Measurements from ENCODE around the gene MAPK10. TPM values are rescaled to one million over a fixed set of nuclear protein-coding genes. Genes with fewer than 3 reads are reported as not detected.

MAPK10 gene
- total RNA-seq, 1 experiment from 2014 or later = 0.79 TPM

DNA sequence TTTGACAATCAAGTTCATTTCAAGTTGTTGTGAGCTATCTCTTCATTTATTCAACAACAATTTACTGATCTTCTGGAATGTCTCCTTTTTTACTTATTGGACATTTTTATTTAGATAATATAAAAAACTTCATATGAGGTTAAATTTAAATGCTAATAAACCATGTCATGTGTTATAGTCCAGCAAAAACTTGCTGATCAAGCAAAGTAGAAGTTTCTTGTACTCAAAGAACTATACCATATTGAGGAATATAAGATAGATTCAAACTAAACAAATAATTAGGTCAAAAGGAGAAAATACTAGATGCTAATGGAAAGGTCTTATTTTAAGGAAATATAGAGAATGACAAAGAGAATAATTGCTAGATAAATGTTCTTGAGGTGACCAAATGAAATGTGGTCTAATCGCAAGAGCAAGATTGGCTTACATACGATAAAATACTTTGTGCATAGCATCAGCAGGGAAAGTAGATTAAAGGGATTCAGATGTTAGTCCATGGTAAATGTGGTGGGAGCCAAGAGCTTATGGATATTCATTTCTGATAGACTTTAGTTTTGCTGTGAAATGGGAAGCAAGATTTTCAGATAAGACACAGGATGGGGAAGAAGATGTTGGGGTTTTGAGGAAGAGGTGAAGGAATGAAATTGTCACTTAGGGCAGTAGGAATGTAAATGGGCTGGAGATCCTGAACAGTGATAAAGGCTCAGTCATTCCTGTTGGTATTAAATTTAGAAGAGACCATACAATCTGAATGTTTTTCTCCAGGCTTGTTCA, 229.5 kb downstream of the MAPK10 start:
- no peak for DNase-seq
- TF ChIP-seq, protein P1, sequence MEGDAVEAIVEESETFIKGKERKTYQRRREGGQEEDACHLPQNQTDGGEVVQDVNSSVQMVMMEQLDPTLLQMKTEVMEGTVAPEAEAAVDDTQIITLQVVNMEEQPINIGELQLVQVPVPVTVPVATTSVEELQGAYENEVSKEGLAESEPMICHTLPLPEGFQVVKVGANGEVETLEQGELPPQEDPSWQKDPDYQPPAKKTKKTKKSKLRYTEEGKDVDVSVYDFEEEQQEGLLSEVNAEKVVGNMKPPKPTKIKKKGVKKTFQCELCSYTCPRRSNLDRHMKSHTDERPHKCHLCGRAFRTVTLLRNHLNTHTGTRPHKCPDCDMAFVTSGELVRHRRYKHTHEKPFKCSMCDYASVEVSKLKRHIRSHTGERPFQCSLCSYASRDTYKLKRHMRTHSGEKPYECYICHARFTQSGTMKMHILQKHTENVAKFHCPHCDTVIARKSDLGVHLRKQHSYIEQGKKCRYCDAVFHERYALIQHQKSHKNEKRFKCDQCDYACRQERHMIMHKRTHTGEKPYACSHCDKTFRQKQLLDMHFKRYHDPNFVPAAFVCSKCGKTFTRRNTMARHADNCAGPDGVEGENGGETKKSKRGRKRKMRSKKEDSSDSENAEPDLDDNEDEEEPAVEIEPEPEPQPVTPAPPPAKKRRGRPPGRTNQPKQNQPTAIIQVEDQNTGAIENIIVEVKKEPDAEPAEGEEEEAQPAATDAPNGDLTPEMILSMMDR (IDR thresholded peaks at IDR 0.05; ENCODE audit: insufficient read depth in 1 of 2, low read depth in 1 of 2, low read length in 1 of 2, severe bottlenecking in 1 of 2, unreplicated experiment in 1 of 2) = no peak
- intact Hi-C loops (cut with micrococcal nuclease; ENCODE audit: unreplicated experiment) = no loop called here
- Histone ChIP-seq H3K9me3 (no peaks in the 10 kb centered on the region), H3K27me3 (replicated peaks; ENCODE audit: control insufficient read depth, insufficient read depth, low read length) (no peaks in the 10 kb centered on the region), H3K36me3 (ENCODE audit: control insufficient read depth, insufficient read depth, low read length) (no peaks in the 10 kb centered on the region), H3K4me3 (ENCODE audit: low read depth, low read length) (no peak overlapping the region), H3K4me1 (no peaks in the 10 kb centered on the region)
- no peaks in the 10 kb centered on the region for H3K4me1 Mint-ChIP-seq (ENCODE audit: low read depth, unreplicated experiment)
- no peaks in the 10 kb centered on the region for H3K36me3 Mint-ChIP-seq (ENCODE audit: insufficient read depth, unreplicated experiment)
- H3K9me3 Mint-ChIP-seq (ENCODE audit: unreplicated experiment) = no peaks in the 10 kb centered on the region
- no peak overlapping the region for H3K4me3 Mint-ChIP-seq (ENCODE audit: unreplicated experiment)
- no peak overlapping the region for H3K27ac Mint-ChIP-seq (ENCODE audit: unreplicated experiment)
- H3K27me3 Mint-ChIP-seq (ENCODE audit: insufficient read depth, unreplicated experiment) = no peaks in the 10 kb centered on the region
- ChIA-PET CTCF (no interaction called here), POLR2A (no interaction called here)
- no TSS peak for BruUV-seq (replicated peaks)

DNA sequence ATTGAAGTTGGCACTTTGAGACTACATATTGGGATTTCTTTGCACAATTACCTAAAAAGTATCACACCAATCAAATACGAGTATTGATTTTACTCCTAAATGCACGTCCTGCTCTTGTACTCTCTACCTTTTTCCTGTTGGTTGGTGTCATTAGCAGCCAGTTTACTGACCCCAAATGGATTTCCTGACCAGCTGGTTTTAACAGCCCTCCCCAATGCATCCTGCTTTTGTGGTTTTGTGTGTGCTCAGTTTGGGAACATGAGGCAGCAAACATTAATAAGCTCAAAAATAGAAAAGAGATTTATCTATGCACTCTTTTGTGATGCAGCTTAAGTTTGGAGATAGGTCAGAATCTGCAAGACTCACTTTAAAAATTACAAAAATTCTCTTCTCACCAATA, 230.3 kb downstream of the MAPK10 start:
- Mint-ChIP-seq H3K4me3 (ENCODE audit: unreplicated experiment) (no peak overlapping the region), H3K27ac (ENCODE audit: unreplicated experiment) (no peak overlapping the region), H3K36me3 (ENCODE audit: insufficient read depth, unreplicated experiment) (no peaks in the 10 kb centered on the region), H3K4me1 (ENCODE audit: low read depth, unreplicated experiment) (no peaks in the 10 kb centered on the region), H3K27me3 (ENCODE audit: insufficient read depth, unreplicated experiment) (no peaks in the 10 kb centered on the region), H3K9me3 (ENCODE audit: unreplicated experiment) (no peaks in the 10 kb centered on the region)
- H3K9me3 ChIP-seq = no peaks in the 10 kb centered on the region
- ChIA-PET CTCF (no interaction called here), POLR2A (no interaction called here)
- H3K27me3 ChIP-seq (replicated peaks; ENCODE audit: control insufficient read depth, insufficient read depth, low read length) = no peaks in the 10 kb centered on the region
- no peaks in the 10 kb centered on the region for H3K4me1 ChIP-seq
- TF ChIP-seq, protein P1 (IDR thresholded peaks at IDR 0.05; ENCODE audit: insufficient read depth in 1 of 2, low read depth in 1 of 2, low read length in 1 of 2, severe bottlenecking in 1 of 2, unreplicated experiment in 1 of 2) = no peak
- no peak for DNase-seq
- BruUV-seq (replicated peaks) = no TSS peak
- H3K36me3 ChIP-seq (ENCODE audit: control insufficient read depth, insufficient read depth, low read length) = no peaks in the 10 kb centered on the region
- intact Hi-C loops (cut with micrococcal nuclease; ENCODE audit: unreplicated experiment) = no loop called here
- no peak overlapping the region for H3K4me3 ChIP-seq (ENCODE audit: low read depth, low read length)

GRCh38 chr4:86122404-86122803, 237.4 kb downstream of the MAPK10 start:
- Mint-ChIP-seq H3K27me3 (ENCODE audit: insufficient read depth, unreplicated experiment) (no peaks in the 10 kb centered on the region), H3K4me3 (ENCODE audit: unreplicated experiment) (no peak overlapping the region), H3K36me3 (ENCODE audit: insufficient read depth, unreplicated experiment) (no peaks in the 10 kb centered on the region), H3K9me3 (ENCODE audit: unreplicated experiment) (no peaks in the 10 kb centered on the region), H3K4me1 (ENCODE audit: low read depth, unreplicated experiment) (no peaks in the 10 kb centered on the region), H3K27ac (ENCODE audit: unreplicated experiment) (no peak overlapping the region)
- TF ChIP-seq, protein P1 (IDR thresholded peaks at IDR 0.05; ENCODE audit: insufficient read depth in 1 of 2, low read depth in 1 of 2, low read length in 1 of 2, severe bottlenecking in 1 of 2, unreplicated experiment in 1 of 2) = no peak
- no peaks in the 10 kb centered on the region for H3K36me3 ChIP-seq (ENCODE audit: control insufficient read depth, insufficient read depth, low read length)
- H3K9me3 ChIP-seq = no peaks in the 10 kb centered on the region
- H3K4me1 ChIP-seq = no peaks in the 10 kb centered on the region
- H3K4me3 ChIP-seq (ENCODE audit: low read depth, low read length) = no peak overlapping the region
- no TSS peak for BruUV-seq (replicated peaks)
- POLR2A ChIA-PET = no interaction called here
- DNase-seq = no peak
- intact Hi-C loops (cut with micrococcal nuclease; ENCODE audit: unreplicated experiment) = no loop called here
- CTCF ChIA-PET = no interaction called here
- no peaks in the 10 kb centered on the region for H3K27me3 ChIP-seq (replicated peaks; ENCODE audit: control insufficient read depth, insufficient read depth, low read length)
